ENCODE results near the gene DIAPH3. TPM values are rescaled to one million over a fixed set of nuclear protein-coding genes. Genes with fewer than 3 reads are reported as not detected.
A peak's percentile ranks its signal among the peaks of the same experiment; 100 is the strongest.

Gene DIAPH3
- total RNA-seq, 1 experiment from 2014 or later, result 11.9 TPM

DNA sequence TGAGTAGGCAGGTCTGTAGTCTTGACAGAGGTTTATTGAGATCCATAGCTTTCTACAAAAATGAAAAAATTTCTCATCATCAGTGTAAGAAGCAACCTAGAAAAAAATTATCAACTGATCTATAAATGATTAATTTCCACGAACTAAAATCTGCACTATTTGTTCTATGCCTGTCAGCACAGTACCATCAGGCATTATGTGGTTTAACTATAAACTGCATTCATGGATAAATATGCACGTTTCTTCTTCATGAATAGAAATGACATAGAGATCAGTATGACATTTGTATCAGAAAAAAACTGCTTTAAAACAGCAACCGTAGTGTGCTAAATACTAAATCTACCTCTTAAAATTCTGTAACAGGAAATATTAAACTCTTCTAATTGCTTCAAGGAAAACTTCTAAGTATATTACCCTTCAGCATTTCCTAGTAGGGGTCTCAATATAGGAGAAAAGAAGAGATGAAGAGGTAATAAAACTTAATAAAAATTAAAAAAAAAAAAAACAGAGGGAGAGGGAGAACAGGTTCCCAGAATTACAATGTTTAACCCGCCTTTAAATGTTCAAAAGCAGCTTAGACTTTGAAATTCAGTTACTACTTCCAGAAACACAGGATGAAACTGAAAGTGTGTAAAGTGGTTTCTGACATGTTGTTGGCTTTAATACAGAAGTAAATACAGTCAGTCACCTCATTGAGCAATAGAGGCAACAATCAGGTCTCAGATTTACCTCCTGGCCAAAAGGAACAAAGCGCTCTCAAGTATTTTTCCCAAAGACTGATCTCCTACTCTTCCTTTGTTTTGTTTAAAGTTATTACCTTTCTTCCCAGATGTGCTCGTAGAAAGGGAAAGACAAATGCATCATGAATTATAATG, 144.4 kb downstream of the DIAPH3 start:
- DNase-seq (ENCODE audit: low read depth), result no peak

DNA sequence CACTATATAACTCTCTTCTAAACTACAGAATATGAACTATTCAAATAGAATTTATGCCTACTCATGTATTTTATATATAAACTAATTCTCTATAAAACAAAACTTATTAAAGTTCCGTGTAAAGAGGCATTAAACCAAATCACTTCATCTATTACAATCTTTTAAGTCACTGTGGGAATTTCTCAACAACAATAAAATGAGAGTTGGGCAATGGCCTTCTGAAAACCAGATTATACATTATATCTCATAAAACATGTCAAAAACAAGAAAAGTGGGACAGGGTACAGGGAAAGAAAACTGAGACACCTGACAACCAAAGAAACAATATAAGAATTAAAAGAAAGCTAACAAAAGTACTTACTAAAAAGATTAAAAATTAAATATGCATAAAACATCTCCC, 145.2 kb downstream of the DIAPH3 start:
- no peak for DNase-seq (ENCODE audit: low read depth)

DNA sequence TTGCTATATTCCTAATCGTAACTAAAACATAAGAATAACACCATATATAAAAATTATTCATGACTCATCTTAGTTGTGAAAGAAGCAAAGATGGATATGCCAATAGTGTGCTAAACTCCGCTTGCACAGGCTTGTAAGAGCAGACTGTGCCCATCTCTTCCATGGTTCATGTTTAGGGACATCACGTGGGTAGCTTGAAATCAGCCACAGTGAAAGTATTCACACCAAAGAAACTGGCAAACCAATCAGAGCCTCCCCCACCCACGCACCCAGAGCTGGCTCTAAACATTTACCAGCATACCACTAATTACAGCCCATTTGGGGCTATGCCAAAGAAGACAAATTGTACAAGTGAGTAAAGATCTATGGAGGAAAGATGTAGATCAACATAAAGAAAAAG, 147.5 kb downstream of the DIAPH3 start:
- no peak for DNase-seq (ENCODE audit: low read depth)

DNA sequence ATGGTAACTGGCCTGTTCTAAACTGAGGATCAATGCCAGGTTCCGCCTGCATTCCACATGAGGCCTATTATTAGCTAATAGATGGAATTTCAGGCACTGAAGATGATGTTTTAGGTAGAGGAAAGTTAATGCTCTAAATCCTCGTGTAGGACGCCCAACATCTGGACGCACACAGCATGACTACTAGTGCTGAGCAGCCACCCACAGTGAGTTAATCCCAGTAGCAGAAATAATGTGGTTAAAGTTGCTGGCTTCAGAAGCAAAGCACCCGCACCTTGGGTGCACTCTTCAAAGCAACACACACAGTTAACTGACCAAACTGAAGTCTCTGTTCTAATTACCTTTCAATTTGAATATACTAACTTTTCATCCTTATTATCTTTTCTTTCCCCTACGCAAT, 150.6 kb downstream of the DIAPH3 start:
- no peak for DNase-seq (ENCODE audit: low read depth)

DNA sequence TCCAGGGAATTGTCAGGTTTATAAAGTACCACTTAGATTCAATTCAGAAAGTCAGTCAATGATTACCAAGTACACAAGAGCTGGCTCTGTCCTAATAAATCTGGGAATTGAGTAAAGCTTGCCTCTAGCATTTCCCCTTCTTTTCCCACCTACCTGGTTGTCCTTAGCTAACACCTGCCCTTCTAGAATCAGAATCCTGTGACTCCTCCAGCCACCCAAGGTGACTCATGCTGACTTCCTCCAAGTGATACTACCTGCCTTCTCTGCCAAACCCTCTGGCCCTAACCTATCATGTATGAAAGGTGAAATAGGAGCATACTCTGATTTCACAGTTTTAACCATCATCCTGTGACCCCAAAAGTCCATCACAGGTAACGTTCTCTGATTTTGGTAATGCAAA, 151.2 kb downstream of the DIAPH3 start:
- no peak for DNase-seq (ENCODE audit: low read depth)

DNA sequence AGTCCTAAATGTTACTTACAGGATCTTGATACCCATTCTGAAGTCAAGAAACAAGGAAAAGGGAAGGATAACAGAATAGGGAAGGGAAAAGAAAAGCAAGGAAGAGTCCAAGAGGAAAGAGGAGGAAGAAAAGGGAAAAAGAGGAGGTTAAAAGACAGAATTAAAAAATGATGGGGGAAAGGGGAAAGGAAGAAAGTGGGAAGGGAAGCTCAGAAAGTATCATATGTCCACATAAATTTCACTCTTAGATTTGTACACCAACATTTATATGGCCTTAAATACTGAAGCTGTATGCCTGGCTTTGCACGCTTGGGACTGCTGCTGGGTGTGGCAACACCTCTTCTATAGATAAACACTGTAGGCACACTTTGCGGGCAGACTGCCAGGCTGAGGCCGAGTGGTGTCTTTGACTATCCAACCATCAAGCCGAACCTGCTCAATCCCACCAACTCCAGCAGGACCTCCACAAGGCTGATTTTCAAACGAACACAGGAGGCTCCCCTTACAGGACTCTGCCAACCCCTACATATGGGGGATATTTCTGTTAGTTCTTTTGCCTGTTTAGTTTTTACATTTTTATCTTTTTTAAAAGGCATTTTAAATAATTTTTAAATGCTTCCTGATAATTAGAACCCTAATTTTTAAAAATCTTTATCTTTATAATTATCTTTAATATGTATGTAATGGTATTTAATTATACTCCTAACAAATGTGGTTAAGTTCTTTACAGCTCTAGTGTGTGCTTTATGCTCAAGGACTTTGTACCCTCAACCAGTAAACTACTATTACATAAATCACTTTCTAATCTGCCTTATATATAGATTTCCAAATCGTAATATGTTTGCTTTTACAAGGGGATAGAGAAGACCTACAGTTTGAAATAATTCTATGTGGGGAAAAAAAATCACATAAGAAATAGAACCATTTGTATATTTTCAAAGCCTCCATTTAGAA, 154.2 kb downstream of the DIAPH3 start:
- DNase-seq (ENCODE audit: low read depth), result peak; percentile 2

DNA sequence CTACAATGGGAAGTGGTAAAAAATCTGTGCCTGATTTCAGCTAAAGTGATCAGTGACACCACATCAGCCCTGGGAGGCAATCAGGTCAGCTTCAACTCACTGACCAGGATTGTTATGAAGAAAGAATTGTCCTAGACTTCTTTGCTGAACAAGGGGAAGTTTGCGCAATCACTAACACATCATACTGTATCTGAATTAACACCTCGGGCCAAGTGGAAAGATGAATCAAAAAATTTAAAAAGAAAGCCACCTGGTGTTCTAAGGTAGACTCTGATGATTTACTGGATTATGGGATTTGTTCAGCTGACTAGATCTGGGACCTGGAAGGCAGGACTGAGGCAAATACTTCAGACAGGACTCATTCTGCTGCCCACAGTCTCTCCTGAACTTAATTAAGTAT, 161.8 kb downstream of the DIAPH3 start:
- DNase-seq (ENCODE audit: low read depth), result no peak

DNA sequence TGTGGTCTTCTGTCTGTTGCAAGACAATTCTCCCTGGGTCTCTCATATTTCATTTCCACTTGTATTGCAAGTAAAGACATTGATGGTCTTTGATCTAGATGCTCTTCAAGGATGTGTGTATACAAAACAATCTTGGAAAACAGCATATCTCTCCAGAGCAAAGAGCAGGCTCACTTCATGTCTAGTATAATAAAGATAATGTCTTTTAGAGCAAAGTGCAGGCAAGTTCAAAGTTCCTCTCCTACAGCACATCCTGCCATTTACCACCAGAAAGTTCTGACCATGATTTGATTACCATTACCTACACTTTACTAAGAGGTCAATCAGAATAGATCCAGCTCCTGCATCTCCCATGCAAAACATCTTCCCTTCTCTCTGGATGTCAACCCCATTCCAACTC, 162.8 kb downstream of the DIAPH3 start:
- DNase-seq (ENCODE audit: low read depth), result no peak

DNA sequence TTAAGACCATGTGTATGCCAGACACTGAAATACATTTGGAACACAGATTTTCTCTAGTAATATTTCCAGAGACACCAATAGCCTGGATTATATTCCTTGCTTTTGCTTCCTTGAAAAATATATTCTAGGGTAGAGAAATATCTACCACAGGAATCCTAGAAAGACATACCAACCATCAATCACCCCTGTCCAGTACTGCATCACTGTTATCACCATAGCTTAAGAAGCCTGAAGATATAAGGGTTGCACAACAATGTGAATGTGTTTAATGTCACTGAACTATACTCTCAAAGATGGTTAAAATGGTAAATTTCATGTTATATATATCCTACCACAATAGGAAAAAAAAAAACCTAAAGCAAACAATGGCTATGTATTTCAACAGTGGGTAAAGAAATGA, 163.6 kb downstream of the DIAPH3 start:
- no peak for DNase-seq (ENCODE audit: low read depth)

DNA sequence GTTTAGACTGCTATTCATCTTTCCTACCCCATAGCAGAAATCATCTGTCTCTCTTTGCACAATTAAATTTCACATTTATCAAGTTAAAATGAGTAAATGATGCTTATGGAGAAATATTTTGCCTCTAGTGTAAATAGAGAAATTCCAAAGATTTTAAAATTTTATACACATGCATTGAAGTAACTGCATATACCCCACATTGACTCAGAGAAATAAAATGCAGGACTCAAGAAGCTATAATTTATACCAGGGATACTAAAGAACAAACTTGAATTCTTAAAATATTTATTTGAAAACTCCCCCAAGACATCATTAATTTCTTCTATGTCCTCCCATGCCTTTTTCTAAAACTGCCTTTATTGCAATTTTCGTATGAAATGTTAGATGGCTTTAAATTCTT, 165.8 kb downstream of the DIAPH3 start:
- no peak for DNase-seq (ENCODE audit: low read depth)

DNA sequence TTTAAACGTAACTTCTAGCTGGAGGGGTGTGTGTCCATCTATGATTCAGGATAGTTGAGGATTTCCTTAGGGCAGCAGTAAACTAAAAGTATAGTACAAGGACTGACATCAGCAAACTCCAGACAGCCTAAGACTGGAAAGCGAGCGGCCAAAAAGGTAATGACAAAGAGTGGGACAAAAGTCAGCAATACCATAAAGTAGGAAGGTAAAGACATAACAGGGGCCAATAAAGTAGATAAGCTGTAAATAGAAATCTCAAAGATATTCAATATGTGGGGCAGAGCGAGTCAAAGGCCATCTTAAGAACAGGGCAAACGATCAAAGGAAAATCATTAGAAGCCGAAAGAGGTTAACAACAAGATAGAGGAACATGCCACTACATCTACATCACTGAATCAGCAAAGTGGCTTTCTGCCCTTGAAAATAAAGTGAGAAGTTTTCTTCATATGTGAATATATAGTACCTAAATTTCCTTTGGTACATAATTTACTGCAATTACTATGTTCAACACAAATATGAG, 167.2 kb downstream of the DIAPH3 start:
- DNase-seq (ENCODE audit: low read depth), result no peak

DNA sequence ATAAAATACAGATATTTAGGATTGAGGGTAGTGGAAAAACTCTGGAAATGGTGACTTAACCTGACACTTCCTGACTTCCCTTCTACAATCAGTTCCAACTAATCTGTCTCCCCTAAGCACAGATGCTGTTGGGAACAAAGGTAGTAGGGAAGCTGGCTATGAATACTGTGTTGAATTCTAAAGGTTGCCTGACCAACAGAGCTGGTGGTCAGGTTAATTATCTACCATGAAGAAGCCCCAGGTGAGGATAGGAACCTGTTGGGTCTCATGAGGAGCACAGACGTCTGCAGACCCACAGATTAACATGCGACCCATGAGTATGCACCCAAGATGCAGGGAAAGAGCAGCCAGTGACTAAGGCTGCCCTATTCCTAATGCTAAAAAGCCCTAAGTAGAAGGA, 172.3 kb downstream of the DIAPH3 start:
- no peak for DNase-seq (ENCODE audit: low read depth)

DNA sequence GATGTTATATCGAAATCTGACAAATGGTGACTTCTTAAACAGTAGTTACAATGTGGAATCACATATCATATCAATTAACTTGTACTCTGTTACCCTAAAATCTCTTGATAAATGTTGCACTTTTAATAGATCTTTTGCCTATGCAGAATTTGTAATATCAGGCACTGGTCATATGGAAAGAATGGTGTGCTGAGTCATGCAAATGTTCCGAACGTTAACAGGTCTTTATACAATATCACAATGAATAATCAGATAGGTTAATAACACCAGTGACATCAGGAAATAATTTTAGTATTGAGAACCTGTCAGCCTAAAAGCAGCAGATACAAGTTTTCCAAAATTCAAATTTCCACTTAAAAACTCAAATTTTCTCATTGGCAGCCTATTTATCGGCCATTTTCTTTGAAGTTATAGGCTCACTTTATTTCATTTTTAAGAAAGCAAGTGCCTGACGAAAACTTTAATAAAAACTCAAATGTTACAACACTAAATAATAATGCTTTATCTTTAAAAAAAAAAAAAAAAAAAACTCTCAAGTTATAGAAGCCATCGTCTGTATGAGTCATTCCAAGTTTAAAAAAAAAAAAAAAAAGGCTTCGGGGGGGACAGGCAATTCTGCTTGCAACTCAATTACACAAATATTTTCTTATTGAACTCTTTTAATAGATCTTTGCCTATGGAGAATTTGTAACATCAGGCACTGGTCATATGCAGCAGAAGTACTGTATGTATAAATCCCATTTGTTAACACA, 180.9 kb downstream of the DIAPH3 start:
- DNase-seq (ENCODE audit: low read depth), result no peak

DNA sequence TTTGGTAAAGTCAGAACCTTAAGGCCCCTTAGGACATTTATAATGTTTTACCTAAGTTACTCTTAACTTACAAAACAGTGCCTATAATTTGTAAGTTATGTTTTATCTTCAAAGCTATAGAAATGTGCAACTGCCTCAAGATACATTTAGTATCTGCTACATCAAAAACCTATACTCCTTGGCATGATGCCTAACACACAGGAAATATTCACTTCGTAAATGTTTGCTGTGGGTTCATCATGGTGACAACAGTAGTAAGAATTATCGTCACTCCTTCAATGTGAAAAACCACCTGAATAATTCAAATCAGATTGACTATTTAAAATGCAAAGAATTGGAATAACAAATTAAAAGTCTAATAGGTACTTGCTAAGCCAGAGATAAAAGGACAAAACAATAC, 184.1 kb downstream of the DIAPH3 start:
- no peak for DNase-seq (ENCODE audit: low read depth)

DNA sequence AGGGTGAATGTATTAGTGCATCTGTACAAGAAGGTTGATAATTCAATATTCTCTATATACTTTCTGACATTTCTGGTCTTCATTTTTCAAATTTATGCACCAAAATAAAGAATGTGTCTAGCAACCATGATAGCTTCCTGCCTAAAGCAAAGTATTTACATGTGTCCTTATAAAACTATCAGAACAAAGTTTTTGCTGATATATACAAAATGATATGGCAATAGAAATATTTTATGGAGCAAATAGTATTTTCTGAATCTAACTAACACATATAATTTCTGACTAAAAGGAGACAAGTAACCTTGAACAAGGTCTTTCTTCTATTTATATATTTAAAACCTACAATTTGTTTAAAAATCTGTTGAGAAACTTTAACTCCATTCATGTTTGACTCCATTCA, 184.9 kb downstream of the DIAPH3 start:
- no peak for DNase-seq (ENCODE audit: low read depth)

DNA sequence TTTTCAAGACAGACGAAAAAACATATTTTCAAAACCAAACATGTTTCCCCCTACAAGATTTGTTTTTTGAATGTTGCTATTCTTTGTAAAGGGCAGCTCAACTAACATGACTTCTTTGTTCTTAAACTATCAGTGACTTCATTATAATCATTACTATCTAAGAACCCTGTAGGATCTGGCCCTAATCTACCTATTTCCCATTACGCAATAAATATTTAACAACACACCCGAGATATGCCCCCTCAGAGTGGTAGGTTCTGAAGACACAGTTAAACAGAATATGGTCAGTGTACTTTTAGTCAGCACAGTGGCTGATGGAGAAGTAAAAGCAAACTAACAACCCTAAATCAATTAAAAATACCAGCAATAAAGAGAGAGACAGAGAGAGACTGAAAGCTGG, 186.9 kb downstream of the DIAPH3 start:
- no peak for DNase-seq (ENCODE audit: low read depth)

DNA sequence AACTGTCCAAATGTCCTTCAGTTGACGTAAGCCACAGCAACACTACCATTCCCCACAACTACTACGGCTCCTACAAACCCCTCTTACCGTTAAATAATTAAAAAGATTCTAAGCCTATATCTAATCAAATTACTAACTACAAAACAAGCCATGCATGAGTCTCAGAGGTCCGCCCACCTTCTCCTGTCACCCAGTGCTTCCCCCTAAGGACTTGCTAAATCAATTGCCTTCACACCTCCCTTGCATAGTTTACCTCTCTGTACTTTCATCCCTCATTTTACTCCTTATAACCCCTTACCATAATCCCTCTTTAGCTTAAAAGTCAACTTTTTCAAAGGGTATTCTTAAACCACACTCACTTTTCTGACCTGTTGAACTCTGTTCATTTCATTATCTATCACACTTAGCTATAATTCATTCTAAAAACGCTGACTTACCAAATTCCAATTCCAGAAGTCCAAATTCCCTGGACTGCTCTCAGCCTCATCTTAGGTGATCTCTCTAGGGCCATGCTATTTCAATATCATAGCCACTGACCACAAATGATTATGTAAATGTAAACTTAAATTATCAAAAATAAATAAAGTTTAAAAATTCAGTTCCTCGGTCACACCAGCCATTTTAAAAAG, 187.8 kb downstream of the DIAPH3 start:
- DNase-seq (ENCODE audit: low read depth), result no peak

DNA sequence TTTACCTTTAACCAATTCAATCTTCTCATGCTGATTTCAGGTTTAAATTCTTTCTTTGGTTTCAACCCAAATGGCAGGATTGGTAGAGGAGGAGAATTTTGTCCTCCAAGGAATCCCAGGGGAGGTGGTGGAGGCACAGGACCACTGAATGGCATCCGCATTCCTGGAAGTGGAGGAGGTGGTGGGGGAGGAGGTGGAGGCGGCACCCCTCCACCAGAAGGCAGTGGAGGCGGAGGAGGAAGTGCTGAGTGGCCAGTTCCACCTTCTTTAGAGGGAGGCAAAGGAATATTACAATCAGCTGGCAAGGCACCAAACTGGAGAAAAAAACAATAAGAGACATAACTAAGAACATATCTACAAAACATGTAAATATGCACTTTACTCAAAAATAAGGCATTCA, 192.9 kb downstream of the DIAPH3 start:
- no peak for DNase-seq (ENCODE audit: low read depth)

DNA sequence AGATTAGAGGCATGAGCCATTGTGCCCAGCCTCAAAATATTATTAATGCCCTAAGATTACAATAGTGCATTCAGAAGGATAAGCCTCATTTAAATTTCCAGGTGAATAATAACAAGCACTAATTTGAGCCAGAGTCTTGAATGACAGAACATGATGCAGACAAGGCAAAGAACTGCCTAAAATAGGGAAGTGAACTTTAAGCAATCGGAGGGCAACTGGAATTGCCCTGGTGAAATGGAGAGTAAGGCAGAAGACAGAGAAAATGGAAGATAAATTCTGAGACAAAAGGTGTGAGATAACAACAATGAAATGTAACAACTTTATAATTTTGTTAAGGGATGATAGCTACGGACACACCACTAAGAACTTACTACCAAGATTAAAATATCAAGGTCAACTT, 199.9 kb downstream of the DIAPH3 start:
- DNase-seq (ENCODE audit: low read depth), result no peak

DNA sequence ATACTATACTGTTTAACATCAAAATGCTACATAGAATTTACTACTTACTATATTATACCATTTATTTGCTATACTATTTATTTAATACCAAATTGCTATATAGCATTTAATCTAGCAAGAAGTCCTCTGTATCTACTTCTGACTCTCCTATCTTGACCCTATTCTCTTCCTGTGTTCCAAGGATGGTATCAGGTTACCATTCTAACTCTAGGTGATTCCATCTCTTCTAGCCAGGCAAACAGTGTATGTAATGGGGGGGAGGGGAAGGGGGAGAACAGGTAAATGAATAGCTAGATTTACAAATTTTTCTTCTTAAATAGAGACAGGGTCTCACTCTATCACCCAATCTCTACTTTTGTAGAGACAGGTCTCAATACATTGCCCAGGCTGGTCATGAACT, 200.3 kb downstream of the DIAPH3 start:
- no peak for DNase-seq (ENCODE audit: low read depth)

DNA sequence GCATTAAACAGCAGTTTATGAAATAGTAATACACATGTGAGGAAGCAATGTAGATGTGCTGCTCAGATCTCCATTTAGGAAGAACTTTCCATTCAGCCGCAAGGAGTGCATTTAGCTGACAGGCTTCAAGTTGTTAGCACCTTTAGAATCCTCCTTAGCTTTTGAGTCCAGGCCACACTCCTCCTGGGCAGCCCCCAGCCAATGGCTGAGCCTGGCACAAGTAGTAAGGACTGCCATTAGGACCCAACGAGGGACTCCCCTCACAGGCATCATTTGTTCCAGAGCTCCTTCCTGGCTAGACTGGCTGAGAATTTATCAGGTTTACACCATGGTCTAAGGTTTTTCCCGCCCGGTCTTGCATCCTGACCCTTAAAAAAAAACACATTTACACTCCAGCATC, 201.4 kb downstream of the DIAPH3 start:
- no peak for DNase-seq (ENCODE audit: low read depth)
